ENCODE measurements around the gene KLHDC9.

Gene KLHDC9, protein sequence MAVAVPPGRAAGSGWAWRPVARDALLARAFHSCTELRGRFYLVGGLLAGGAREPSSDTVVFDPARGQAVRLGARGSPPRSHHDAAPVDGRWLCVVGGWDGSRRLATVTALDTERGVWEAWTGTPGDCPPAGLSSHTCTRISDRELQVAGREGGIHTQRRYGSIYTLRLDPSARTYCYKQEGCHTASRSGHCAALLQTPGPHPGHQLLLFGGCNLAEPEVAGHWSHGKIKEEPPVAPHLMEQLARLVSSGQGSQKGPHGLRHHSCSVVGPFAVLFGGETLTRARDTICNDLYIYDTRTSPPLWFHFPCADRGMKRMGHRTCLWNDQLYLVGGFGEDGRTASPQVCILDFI

DNA sequence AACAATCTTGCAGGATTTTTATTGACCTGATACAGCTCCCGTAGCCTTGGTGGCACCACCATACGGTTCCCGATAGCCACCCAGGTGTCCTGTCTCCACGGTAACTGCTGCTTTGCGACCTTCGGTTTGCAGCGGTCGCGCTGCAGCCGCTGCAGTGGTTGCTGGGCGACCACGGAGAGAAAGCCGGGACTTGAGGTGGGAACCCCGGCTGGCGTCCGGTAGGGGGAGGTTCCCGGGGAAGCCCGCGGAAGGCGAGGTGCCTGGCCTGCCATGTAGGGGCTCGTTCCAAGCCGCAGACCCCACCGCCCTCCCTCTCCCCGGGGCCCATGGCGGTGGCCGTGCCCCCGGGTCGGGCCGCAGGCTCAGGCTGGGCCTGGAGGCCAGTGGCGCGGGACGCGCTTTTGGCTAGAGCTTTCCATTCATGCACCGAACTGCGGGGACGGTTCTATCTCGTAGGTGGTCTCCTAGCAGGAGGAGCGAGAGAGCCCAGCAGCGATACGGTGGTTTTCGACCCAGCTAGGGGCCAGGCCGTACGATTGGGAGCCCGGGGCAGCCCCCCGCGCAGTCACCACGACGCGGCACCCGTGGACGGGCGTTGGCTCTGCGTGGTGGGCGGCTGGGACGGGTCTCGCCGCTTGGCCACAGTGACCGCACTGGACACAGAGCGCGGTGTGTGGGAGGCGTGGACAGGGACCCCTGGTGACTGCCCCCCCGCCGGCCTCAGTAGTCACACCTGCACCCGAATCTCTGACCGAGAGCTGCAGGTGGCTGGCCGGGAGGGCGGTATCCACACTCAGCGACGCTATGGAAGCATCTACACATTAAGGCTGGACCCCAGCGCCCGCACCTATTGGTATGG is at the start of gene KLHDC9:
Gene KLHDC9, plus strand, starts transcription at position 152 of the 859 bp plus-strand sequence. Its CDS starts 175 bp downstream, at position 327.
- peak; percentile 71 for DNase-seq (ENCODE audit: low read depth)
- H3K4me3 ChIP-seq (ENCODE audit: low read length), result peak within 1 kb of the TSS; percentile 68
- TF ChIP-seq, protein P1, sequence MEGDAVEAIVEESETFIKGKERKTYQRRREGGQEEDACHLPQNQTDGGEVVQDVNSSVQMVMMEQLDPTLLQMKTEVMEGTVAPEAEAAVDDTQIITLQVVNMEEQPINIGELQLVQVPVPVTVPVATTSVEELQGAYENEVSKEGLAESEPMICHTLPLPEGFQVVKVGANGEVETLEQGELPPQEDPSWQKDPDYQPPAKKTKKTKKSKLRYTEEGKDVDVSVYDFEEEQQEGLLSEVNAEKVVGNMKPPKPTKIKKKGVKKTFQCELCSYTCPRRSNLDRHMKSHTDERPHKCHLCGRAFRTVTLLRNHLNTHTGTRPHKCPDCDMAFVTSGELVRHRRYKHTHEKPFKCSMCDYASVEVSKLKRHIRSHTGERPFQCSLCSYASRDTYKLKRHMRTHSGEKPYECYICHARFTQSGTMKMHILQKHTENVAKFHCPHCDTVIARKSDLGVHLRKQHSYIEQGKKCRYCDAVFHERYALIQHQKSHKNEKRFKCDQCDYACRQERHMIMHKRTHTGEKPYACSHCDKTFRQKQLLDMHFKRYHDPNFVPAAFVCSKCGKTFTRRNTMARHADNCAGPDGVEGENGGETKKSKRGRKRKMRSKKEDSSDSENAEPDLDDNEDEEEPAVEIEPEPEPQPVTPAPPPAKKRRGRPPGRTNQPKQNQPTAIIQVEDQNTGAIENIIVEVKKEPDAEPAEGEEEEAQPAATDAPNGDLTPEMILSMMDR (conservative IDR thresholded peaks at IDR 0.05; ENCODE audit: low read length), result no peak

DNA sequence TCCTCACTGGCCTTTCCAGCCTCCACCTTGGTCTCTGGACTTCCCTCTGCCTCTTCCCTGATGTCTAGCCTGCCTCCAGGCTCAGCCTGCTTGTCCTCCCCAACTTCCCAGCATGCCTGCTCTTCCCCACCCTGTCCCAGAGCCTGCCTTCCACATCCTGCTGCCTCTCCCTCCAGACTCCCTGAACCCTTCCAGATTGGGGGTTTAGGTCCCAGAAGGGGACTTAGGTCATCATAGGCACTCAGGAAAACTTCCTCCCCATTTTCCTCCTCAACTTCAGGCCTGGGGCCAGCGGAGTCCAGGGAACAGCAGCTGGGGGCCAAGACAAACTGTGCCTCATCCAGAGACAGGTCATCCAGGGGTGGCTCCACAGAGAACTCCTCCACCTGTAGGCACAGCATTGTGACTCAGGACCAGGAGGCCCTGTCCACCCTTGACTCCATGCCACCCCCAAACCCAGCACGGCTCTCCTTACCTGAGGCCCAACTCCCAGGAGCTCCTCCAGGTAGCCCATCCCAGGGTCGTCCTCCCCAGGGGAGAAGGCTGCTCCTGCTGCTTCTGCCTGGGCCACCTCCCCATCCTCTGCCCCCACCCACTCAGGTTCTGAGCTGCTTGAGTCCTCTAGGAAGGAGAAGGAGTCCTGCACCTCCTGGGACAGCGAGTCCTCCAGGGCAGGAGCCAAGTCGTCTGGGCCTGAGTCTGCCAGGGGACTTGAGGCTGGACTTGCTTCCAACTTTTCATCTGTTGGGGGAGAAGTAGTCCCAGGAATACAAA is 49.0 kb upstream of the KLHDC9 start:
- DNase-seq (ENCODE audit: low read depth), result no peak
- H3K4me3 ChIP-seq (ENCODE audit: low read length), result no peak overlapping the region
- TF ChIP-seq, protein P1 (conservative IDR thresholded peaks at IDR 0.05; ENCODE audit: low read length), result no peak

DNA sequence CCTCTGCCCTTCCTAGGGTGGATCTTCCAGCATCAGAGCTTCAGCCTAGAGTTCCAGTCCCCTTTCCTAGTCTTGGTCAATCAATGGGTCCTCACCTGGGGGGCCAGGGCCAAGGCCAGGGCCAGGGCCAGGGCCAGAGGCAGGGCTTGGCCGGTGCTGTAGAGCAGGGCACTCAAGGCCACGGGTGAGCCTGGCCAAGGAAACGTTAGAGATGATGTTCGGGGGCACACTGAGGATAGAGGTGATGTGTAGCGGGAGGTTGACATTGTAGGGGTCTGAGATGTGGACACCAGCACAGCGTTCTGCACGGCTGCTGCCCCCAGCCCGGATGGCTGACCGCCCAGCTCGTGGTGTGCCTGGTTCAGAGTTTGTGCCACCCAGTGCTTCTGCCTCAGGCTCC is 46.9 kb upstream of the KLHDC9 start:
- no peak for DNase-seq (ENCODE audit: low read depth)
- TF ChIP-seq, protein P1 (conservative IDR thresholded peaks at IDR 0.05; ENCODE audit: low read length), result no peak
- H3K4me3 ChIP-seq (ENCODE audit: low read length), result no peak overlapping the region

DNA sequence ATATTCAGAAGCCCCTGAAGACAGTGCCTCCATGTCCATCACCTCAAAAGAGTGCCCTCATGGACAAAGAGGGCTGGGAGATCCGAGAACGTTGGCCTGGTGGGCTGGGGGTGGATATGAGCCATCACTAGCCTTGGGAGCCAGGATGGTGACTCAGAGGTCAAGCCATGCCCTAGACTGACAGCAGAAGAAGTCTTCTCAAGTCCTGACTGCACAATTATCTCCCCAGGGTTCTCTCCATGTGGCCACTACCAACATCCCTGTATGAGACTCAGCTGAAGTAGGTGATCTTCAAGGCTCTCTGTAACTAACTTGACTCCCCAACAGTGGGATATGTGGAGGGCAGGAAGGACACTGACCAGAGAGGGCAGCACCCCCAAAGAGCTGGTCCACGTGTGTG is 45.3 kb upstream of the KLHDC9 start:
- TF ChIP-seq, protein P1 (conservative IDR thresholded peaks at IDR 0.05; ENCODE audit: low read length), result no peak
- no peak for DNase-seq (ENCODE audit: low read depth)
- H3K4me3 ChIP-seq (ENCODE audit: low read length), result no peak overlapping the region

DNA sequence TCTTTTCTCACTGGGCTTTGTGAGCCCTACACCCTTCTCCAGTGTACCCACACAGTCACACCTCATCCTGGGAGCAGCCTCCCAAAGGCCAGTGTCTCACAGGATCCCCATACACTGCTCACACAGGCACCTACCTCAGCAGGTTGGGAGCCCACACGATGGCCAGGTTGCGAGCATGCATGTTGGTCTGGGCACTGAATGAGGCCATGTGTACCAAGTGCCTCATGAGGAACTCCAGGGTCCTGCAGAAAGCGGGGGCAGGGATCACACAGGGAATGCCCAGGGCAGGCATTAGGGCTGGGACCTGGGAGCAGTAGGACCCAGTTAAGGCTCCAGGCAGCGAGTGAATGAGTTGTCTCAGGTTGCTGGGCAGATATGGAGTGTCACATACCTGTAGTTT is 43.9 kb upstream of the KLHDC9 start:
- DNase-seq (ENCODE audit: low read depth), result no peak
- TF ChIP-seq, protein P1 (conservative IDR thresholded peaks at IDR 0.05; ENCODE audit: low read length), result no peak
- no peak overlapping the region for H3K4me3 ChIP-seq (ENCODE audit: low read length)

DNA sequence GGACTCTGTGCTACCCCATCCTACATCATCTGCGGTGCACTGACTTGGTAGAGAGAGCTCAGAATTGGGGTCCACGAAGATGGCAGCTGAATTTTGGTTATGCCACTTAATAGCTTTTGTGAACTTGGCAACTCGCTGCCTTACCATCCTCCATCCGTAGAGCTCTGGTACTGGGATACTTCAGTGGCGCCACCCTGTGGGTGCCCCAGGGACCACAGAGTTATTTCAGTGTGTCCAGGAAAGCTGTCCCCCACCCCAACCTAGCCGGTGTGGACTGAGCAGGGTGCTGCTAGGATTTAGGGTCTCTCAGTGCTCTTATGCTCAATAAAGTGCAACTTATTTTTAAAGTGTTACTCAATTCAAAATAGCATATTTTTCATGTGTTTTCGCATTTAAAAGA is 43.4 kb upstream of the KLHDC9 start:
- no peak overlapping the region for H3K4me3 ChIP-seq (ENCODE audit: low read length)
- DNase-seq (ENCODE audit: low read depth), result no peak
- TF ChIP-seq, protein P1 (conservative IDR thresholded peaks at IDR 0.05; ENCODE audit: low read length), result no peak; the same call in 1 of the 2 replicates
